Activated naive CD4-positive, alpha-beta T cell treated with anti-CD3 and anti-CD28 coated beads, Interleukin-2, amount 50 U/mL, for 16 hours (primary cell): ENCODE measurements around the gene VIL1.

Experiments
- DNase-seq: peaks from one replicate; pipeline ENCODE4 v3.0.0-alpha.2; 2020

The VIL1 gene

DNA sequence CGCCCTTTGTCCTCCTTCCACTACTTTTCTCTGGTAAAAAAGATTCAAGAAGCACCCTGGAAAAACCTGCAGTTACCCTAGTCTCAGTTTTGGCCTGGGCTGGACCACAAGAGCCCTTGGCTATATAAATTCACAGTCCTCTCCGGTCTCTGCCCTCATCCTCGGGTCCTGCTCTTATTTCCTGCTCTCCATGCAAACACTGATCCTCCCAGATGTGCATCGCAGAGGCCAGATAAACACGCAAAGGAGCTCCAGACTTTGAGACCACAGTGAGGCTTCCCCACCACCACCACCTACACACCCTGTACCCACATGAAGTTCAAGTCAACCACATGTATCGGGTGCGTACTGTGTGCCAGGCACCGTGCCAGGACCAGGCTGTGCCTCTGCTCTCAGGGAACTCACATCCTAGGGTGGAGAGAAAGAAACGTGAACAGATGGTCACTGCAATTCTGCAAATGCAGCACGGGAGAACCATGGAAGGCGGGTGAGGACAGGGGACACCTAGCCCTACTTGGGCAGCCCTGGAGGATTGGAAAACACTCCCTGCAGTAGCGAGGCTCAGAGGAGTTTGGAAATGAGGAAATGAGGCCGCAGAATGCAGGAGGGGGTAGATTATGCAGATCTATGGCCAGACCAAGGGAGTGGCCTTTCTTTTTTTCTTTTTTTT lies 11.8 kb upstream of the VIL1 start:
- peak; percentile 66 for DNase-seq

DNA sequence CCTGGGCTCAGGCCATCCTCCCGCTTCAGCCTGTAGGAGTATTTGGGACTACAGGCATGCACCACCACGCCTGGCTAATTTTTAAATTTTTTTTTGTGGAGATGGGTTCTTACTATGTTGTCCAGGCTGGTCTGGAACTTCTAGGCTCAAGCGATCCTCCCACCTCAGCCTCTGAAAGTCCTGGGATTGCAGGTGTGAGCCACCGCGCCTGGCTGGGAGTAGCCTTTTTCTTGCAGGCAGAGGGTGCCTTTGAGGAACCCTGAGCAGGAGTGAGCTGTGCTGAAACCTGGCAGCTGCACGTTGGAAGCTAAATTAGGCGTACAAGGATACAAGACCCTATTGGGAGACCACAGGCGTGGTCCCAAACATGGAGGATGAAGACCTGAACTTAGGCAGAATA lies 11.2 kb upstream of the VIL1 start:
- DNase-seq = no peak

DNA sequence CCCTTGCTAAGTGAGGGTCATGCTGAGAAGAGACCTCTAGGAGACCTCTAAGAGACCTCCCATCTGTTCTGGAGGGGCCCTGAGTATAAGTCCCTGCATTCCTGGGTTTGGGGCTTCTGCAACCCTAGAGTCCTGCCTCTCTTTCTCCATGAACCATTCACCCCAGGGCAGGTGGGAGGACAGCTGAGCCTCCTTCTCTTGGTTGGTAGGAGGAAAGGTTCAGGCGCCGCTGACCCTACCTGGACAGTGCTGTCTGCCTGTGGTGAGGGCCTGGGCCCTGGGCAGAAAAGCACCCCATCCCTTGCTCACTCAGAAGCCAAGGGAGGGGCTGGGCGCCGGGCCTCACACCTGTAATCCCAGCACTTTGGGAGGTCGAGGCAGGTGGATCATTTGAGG lies 604 bp upstream of the VIL1 start:
- DNase-seq = no peak

- no peak for DNase-seq
These were observed 800 bp downstream of the VIL1 start for GRCh38 chr2:218419630-218420216.

DNA sequence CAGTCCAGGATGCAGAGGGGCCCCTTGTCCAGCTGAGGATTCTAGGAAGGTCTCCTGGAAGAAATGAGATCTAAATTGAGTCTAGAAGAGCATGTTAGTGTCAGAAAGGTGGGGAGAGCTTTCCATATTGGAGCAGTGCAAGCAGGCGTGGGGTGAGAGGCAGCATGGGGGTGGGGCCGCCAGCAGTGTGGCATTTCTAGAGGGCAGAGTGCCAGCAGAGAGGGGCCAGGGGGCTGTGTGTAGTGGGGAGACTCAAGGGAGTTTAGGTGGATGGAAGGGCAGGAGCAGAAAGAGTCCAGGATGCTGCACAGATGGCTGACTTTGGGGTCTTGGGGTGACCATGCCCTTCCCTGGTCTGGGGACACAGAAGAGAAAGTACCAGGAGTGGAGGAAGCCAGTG lies 2.1 kb downstream of the VIL1 start:
- DNase-seq = no peak

DNA sequence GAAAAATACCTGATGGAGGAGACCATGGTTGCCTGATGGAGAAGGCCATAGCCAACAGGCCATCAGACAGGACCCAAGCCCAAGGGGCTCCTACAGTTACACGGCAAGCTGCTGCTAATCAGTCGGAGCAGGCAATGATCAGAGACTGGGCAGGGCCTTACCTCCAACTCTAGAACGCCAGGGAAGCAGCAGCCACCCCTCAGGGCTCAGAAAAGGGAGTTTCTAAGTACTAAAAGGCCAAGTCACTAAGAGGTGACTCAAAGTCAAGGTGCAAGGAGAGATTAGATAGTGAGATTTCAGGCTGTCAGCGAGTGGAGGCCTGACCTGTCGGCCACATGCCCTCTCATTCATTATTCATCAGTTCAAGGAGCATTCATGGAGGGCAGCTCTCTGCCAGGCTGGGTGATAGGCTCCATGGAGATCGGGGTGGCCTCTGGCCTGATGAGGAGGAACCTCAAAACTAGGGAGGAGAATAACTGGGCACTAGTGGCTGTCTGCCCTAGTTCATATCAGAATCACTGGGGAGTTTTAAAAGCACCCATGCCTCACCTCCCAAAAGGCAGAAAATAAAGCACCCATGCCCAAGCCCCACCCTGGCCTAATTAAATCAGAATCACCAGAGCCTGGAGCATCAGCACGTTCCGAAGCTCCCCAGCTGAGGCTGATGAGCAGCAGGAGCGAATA lies 3.6 kb downstream of the VIL1 start:
- DNase-seq = no peak

GRCh38 chr2:218423584-218423983 lies 4.7 kb downstream of the VIL1 start:
- no peak for DNase-seq

- no peak for DNase-seq
These were observed 6.6 kb downstream of the VIL1 start for GRCh38 chr2:218425531-218425930.

DNA sequence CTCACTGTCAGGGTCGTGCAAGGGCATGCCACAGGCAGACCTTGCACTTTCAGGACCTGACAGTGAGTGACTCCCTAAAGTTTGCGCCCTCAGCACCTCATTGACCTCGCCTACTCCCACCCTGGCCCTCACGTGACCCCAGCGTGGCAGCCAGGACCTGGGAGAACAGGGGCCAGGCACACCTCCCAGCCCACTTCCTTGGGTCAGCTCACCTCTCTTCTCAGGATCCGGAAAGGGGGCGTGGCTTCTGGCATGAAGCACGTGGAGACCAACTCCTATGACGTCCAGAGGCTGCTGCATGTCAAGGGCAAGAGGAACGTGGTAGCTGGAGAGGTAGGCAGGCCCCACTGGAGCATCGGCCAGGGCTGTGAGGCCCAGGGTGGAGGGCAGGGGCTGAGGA lies 8.8 kb downstream of the VIL1 start:
- no peak for DNase-seq

GRCh38 chr2:218428846-218429558 lies 10.1 kb downstream of the VIL1 start:
- DNase-seq = no peak

- no peak for DNase-seq
These were observed 11.2 kb downstream of the VIL1 start for GRCh38 chr2:218429911-218430692.

DNA sequence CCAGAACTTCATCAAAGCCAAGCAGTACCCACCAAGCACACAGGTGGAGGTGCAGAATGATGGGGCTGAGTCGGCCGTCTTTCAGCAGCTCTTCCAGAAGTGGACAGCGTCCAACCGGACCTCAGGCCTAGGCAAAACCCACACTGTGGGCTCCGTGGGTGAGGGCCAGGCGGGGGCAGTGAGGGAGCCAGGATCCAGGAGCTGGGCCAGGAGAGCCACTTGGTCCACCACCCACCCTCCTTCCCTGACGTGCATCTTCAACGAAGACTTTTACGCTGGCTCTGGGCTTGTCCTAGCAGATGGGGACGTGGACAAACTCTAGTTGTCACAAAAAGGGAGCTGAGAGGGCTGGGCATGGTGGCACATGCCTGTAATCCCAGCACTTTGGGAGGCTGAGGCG lies 11.8 kb downstream of the VIL1 start:
- no peak for DNase-seq

- DNase-seq = no peak
These were observed 13.0 kb downstream of the VIL1 start for GRCh38 chr2:218431878-218432277.

GRCh38 chr2:218432676-218433365 lies 13.9 kb downstream of the VIL1 start:
- DNase-seq = no peak

DNA sequence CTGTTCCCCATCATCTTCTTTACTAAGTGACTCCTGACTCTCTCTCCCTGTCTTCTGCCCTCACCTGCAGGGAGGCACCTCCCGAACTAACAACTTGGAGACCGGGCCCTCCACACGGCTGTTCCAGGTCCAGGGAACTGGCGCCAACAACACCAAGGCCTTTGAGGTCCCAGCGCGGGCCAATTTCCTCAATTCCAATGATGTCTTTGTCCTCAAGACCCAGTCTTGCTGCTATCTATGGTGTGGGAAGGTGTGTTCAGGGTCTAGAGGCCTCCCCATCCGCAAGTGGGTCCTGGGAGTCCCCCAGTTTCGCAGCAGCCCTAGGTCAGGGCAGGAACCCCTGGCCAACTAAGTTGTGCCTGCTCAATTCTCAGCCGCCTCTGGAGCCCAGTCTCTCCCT lies 15.5 kb downstream of the VIL1 start:
- no peak for DNase-seq

GRCh38 chr2:218435003-218435982 lies 16.4 kb downstream of the VIL1 start:
- no peak for DNase-seq

GRCh38 chr2:218436992-218437391 lies 18.1 kb downstream of the VIL1 start:
- DNase-seq = no peak

GRCh38 chr2:218437969-218438368 lies 19.0 kb downstream of the VIL1 start:
- no peak for DNase-seq

DNA sequence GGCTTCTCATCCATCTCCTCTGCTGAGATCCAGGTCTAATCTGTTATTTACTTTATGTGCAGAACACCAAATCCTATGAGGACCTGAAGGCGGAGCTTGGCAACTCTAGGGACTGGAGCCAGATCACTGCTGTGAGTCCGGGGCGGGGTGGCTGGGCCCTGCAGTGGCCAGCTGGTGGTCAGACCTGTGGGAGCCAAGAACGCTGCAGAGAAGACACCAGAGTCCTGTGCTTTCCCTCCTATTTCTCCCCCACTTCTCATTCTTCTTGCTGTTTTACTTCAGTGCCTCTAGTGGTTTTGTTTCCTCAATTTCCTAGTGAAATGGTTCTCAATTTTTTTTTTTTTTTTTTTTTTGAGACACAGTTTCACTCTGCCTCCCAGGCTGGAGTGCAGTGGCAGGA lies 19.7 kb downstream of the VIL1 start:
- DNase-seq = no peak

DNA sequence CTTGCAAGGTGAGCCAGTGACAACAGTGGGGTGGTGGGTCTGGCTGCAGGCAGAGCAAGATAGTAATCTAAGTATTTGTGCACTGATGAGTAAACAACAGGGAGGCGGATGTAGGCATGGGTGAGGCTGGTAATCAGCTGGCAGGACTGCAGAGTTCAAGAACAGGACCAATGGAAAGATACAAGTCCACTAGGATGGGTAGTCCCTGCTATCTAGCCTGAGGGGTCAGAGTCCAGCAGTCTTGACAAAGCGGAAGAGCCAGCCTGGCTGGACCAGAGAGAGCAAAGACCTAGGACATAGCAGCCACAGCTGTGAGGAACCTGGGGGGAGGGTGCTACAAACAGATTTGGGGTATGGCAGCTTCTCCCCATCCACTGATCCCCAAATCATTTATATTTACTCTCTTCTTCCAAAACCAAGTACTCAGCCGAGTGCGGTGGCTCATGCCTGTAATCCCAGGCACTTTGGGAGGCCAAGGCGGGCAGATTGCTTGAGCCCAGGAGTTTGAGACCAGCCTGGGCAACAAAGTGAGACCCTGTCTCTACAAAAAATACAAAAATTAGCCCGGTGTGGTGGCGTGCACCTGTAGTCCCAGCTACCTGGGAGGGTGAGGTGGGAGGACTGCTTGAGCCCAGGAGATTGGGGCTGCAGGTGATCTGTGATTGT lies 25.9 kb downstream of the VIL1 start:
- no peak for DNase-seq

- no peak for DNase-seq
These were observed 26.7 kb downstream of the VIL1 start for GRCh38 chr2:218445602-218446001.
